ENCODE results near the gene EIF3A. TPM values are rescaled to one million over a fixed set of nuclear protein-coding genes. Genes with fewer than 3 reads are reported as not detected.
A peak's percentile ranks its signal among the peaks of the same experiment; 100 is the strongest.

Gene EIF3A, protein sequence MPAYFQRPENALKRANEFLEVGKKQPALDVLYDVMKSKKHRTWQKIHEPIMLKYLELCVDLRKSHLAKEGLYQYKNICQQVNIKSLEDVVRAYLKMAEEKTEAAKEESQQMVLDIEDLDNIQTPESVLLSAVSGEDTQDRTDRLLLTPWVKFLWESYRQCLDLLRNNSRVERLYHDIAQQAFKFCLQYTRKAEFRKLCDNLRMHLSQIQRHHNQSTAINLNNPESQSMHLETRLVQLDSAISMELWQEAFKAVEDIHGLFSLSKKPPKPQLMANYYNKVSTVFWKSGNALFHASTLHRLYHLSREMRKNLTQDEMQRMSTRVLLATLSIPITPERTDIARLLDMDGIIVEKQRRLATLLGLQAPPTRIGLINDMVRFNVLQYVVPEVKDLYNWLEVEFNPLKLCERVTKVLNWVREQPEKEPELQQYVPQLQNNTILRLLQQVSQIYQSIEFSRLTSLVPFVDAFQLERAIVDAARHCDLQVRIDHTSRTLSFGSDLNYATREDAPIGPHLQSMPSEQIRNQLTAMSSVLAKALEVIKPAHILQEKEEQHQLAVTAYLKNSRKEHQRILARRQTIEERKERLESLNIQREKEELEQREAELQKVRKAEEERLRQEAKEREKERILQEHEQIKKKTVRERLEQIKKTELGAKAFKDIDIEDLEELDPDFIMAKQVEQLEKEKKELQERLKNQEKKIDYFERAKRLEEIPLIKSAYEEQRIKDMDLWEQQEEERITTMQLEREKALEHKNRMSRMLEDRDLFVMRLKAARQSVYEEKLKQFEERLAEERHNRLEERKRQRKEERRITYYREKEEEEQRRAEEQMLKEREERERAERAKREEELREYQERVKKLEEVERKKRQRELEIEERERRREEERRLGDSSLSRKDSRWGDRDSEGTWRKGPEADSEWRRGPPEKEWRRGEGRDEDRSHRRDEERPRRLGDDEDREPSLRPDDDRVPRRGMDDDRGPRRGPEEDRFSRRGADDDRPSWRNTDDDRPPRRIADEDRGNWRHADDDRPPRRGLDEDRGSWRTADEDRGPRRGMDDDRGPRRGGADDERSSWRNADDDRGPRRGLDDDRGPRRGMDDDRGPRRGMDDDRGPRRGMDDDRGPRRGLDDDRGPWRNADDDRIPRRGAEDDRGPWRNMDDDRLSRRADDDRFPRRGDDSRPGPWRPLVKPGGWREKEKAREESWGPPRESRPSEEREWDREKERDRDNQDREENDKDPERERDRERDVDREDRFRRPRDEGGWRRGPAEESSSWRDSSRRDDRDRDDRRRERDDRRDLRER (N-terminal part only)
- total RNA-seq = 94.7 TPM
- long read RNA-seq, full-length matches to known transcripts = 77 of 229 reads
- long read RNA-seq, partial matches to known transcripts = 136 of 229 reads
- long read RNA-seq, other reads (novel, unspliced or antisense) = 16 of 229 reads

GRCh38 chr10:119080521-119081259, at the start of gene EIF3A:
Gene EIF3A, minus strand, starts transcription at chr10:119080817. Its CDS starts 141 bp downstream, at chr10:119080676.
- ATAC-seq (peak; percentile 97 to 98), DNase-seq (peak; percentile 95)
- no peaks in the 10 kb centered on the region for H3K9me3 ChIP-seq
- H3K27ac ChIP-seq = peak within 1 kb of the TSS; percentile 95
- H3K36me3 ChIP-seq = no peaks in the 10 kb centered on the region
- intact Hi-C loops (cut with DNase I) = no loop called here
- TF ChIP-seq CTCF (IDR thresholded peaks at IDR 0.05) = no peak
- no peaks in the 10 kb centered on the region for H3K27me3 ChIP-seq (ENCODE audit: low read depth)
- peak within 1 kb of the TSS; percentile 95 for H3K4me3 ChIP-seq
- H3K4me1 ChIP-seq = peaks cover 32% of the 10 kb centered on the region

- H3K4me3 ChIP-seq = no peak overlapping the region
- no peak for TF ChIP-seq CTCF (IDR thresholded peaks at IDR 0.05)
- peaks cover 29% of the 10 kb centered on the region for H3K4me1 ChIP-seq
- ATAC-seq (no peak), DNase-seq (no peak)
- no peak overlapping the region for H3K27ac ChIP-seq
- intact Hi-C loops (cut with DNase I) = no loop called here
- no peaks in the 10 kb centered on the region for H3K9me3 ChIP-seq
- H3K27me3 ChIP-seq (ENCODE audit: low read depth) = no peaks in the 10 kb centered on the region
- H3K36me3 ChIP-seq = peaks cover 67% of the 10 kb centered on the region
Observed at GRCh38 chr10:119129721-119130120, 49.1 kb upstream of the EIF3A start.

GRCh38 chr10:119125942-119126341, 45.3 kb upstream of the EIF3A start:
- Histone ChIP-seq H3K27me3 (ENCODE audit: low read depth) (no peaks in the 10 kb centered on the region), H3K9me3 (no peaks in the 10 kb centered on the region), H3K4me1 (peaks cover 9% of the 10 kb centered on the region), H3K4me3 (no peak overlapping the region), H3K27ac (no peak overlapping the region), H3K36me3 (peaks cover 85% of the 10 kb centered on the region)
- no peak for DNase-seq
- ATAC-seq = no peak
- no peak for TF ChIP-seq CTCF (IDR thresholded peaks at IDR 0.05)
- intact Hi-C loops (cut with DNase I) = no loop called here

DNA sequence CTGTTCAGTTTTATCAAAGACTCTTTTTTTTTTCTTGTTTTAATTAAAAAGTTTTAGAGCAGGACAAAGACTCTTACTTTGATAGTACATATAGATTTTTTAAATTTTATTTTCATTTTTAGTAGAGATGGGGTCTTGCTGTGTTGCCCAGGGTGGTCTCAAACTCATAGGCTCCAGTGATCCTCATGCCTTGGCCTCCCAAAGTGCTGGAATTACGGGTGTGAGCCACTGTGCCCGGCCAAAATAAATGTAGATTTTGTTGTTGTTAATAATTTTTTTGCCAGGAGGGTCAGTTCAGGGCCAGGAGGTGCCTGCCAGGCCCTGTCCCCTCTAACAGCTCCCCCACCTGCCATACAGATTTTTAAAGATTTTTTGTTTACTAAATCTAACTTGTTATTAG, 40.3 kb upstream of the EIF3A start:
- intact Hi-C loops (cut with DNase I) = no loop called here
- TF ChIP-seq CTCF (IDR thresholded peaks at IDR 0.05) = no peak

More for the DNA sequence above, 40.3 kb upstream of the EIF3A start:
- Histone ChIP-seq H3K9me3 (no peaks in the 10 kb centered on the region), H3K4me1 (no peaks in the 10 kb centered on the region), H3K36me3 (peaks cover 87% of the 10 kb centered on the region), H3K27ac (no peak overlapping the region), H3K4me3 (no peak overlapping the region), H3K27me3 (ENCODE audit: low read depth) (no peaks in the 10 kb centered on the region)
- ATAC-seq (no peak), DNase-seq (no peak)
